Measurements from ENCODE around the gene ACTA1. TPM values are rescaled to one million over a fixed set of nuclear protein-coding genes. Genes with fewer than 3 reads are reported as not detected.

The ACTA1 gene
- total RNA-seq, 1 experiment from 2014 or later: not detected

Small RNA genes lying within 50 kb of the gene (small RNA-seq; reads per million reads assigned to genes)
- 0 reads per million in 2 experiments for gene RN7SKP276
- 0 to 0.02 reads per million in 2 experiments for gene RNU6-180P

Other genes starting within 250 kb of the ACTA1 start
- 24.2 and 39.2 TPM in 2 replicates for gene RAB4A, start 163.0 kb downstream of the ACTA1 start, total RNA-seq (2014; rRNA removed; shearing (Covaris generic))
- 17.8 and 19.1 TPM in 2 replicates for gene CCSAP, start 91.0 kb downstream of the ACTA1 start, total RNA-seq (2014; rRNA removed; shearing (Covaris generic))
- 58.8 and 60.0 TPM in 2 replicates for gene NUP133, start 74.2 kb upstream of the ACTA1 start, total RNA-seq (2014; rRNA removed; shearing (Covaris generic))
- gene ABCB10, start 124.6 kb upstream of the ACTA1 start, total RNA-seq (2014; rRNA removed; shearing (Covaris generic)): 95.8 and 97.5 TPM in 2 replicates
- 25.2 and 25.9 TPM in 2 replicates for gene TAF5L, start 192.0 kb upstream of the ACTA1 start, total RNA-seq (2014; rRNA removed; shearing (Covaris generic))
- gene URB2, start 192.2 kb upstream of the ACTA1 start, total RNA-seq (2014; rRNA removed; shearing (Covaris generic)): 21.3 and 23.8 TPM in 2 replicates

Measured in NCI-H460 (cell line).